HEK293 (cell line): ENCODE data around the gene ZDHHC14.

Experiments
- CTCF ChIA-PET: fragments of 350-600 bp; formaldehyde crosslinking; extraction: SDS; loops from one replicate; lab custom pipeline; 2021; ENCODE audit warnings: antibody characterized with exemption; lab: Yijun Ruan, JAX
- POLR2A ChIA-PET: fragments of 300-600 bp; formaldehyde crosslinking; extraction: SDS; loops from one replicate; lab custom pipeline; 2020; ENCODE audit warnings: antibody characterized with exemption, inconsistent platforms; lab: Yijun Ruan, JAX
- H3K27ac ChIP-seq: fragments of 200-500 bp; sonication (Bioruptor generic); 2 replicates; pipeline ENCODE4 v1.5.1; 2014; ENCODE audit warnings: low read depth, low read length, control low read depth, inconsistent platforms; ENCODE audit errors: extremely low read depth
- H3K36me3 ChIP-seq, 2 experiments: fragments of 200-500 bp in 1 of 2; sonication (Bioruptor generic) in 1 of 2; 1 replicate in 1 of 2; 2 replicates in 1 of 2; pipeline ENCODE4 v1.5.1; 2014 to 2017; ENCODE audit warnings: inconsistent platforms in 2 of 2, low read length in 2 of 2; ENCODE audit not compliant: control insufficient read depth in 2 of 2, insufficient read depth in 1 of 2
- H3K4me1 ChIP-seq: fragments of 200-500 bp; sonication (Bioruptor generic); 2 replicates; pipeline ENCODE4 v1.5.1; 2014; ENCODE audit warnings: mild to moderate bottlenecking, low read length, inconsistent platforms; ENCODE audit not compliant: control insufficient read depth, insufficient read depth
- H3K4me3 ChIP-seq: 2 replicates; pipeline ENCODE4 v1.5.1; 2011; ENCODE audit warnings: low read depth, mild to moderate bottlenecking, control low read depth, low read length, moderate library complexity
- H3K9me3 ChIP-seq: fragments of 200-500 bp; sonication (Bioruptor generic); 2 replicates; pipeline ENCODE4 v1.5.1; 2014; ENCODE audit warnings: low read depth, low read length, inconsistent platforms; ENCODE audit not compliant: control insufficient read depth, insufficient read depth
- KLF8 ChIP-seq: fragments of 450-650 bp; formaldehyde crosslinking; IDR thresholded peaks from 2 replicates; pipeline ENCODE4 v1.5.1; 2016; ENCODE audit warnings: missing biosample characterization, missing genetic modification characterization
- PRDM1 ChIP-seq: fragments of 450-650 bp; formaldehyde crosslinking; IDR thresholded peaks from 2 replicates; pipeline ENCODE4; 2016; ENCODE audit warnings: missing biosample characterization, missing genetic modification characterization
- RBAK ChIP-seq: fragments of 450-650 bp; formaldehyde crosslinking; IDR thresholded peaks from 2 replicates; pipeline ENCODE4 v1.5.1; 2016; ENCODE audit warnings: missing biosample characterization, missing genetic modification characterization
- YY2 ChIP-seq: fragments of 450-650 bp; formaldehyde crosslinking; IDR thresholded peaks from 2 replicates; pipeline ENCODE4 v1.5.1; 2016; ENCODE audit warnings: missing biosample characterization, missing genetic modification characterization
- ZFHX2 ChIP-seq: fragments of 450-650 bp; formaldehyde crosslinking; conservative IDR thresholded peaks from 2 replicates; pipeline ENCODE4 v1.5.1; 2016; ENCODE audit warnings: missing biosample characterization, missing genetic modification characterization
- ZNF112 ChIP-seq: fragments of 450-650 bp; formaldehyde crosslinking; IDR thresholded peaks from 2 replicates; pipeline ENCODE4 v1.5.0; 2017; ENCODE audit warnings: missing biosample characterization, missing genetic modification characterization
- ZNF155 ChIP-seq: fragments of 450-650 bp; formaldehyde crosslinking; IDR thresholded peaks from 2 replicates; pipeline ENCODE4 v1.5.1; 2016; ENCODE audit warnings: missing biosample characterization, missing genetic modification characterization
- ZNF239 ChIP-seq: fragments of 450-650 bp; formaldehyde crosslinking; IDR thresholded peaks from 2 replicates; pipeline ENCODE4 v1.5.1; 2016; ENCODE audit warnings: missing biosample characterization, missing genetic modification characterization
- ZNF341 ChIP-seq: fragments of 450-650 bp; formaldehyde crosslinking; IDR thresholded peaks from 2 replicates; pipeline ENCODE4; 2016; ENCODE audit warnings: low read depth, missing biosample characterization, missing genetic modification characterization
- ZNF366 ChIP-seq: fragments of 450-650 bp; formaldehyde crosslinking; conservative IDR thresholded peaks from 2 replicates; pipeline ENCODE4 v1.5.1; 2016; ENCODE audit warnings: missing biosample characterization, missing genetic modification characterization
- ZNF48 ChIP-seq: fragments of 450-650 bp; formaldehyde crosslinking; IDR thresholded peaks from 2 replicates; pipeline ENCODE4 v1.5.1; 2016; ENCODE audit warnings: missing biosample characterization, missing genetic modification characterization
- ZNF521 ChIP-seq: fragments of 450-650 bp; formaldehyde crosslinking; IDR thresholded peaks from 2 replicates; pipeline ENCODE4 v1.5.1; 2017; ENCODE audit warnings: missing biosample characterization, mild to moderate bottlenecking, missing genetic modification characterization
- ZNF530 ChIP-seq: fragments of 450-650 bp; formaldehyde crosslinking; IDR thresholded peaks from 2 replicates; pipeline ENCODE4 v1.5.1; 2016; ENCODE audit warnings: low read depth, missing biosample characterization, missing genetic modification characterization
- ZNF792 ChIP-seq: fragments of 450-650 bp; formaldehyde crosslinking; IDR thresholded peaks from 2 replicates; pipeline ENCODE4 v1.5.1; 2016; ENCODE audit warnings: missing biosample characterization, missing genetic modification characterization
- ZNF837 ChIP-seq: fragments of 450-650 bp; formaldehyde crosslinking; IDR thresholded peaks from 2 replicates; pipeline ENCODE4 v1.5.1; 2016; ENCODE audit warnings: missing biosample characterization, missing genetic modification characterization
- TF ChIP-seq, protein P1 (sequence below): fragments of 450-650 bp; formaldehyde crosslinking; IDR thresholded peaks from 2 replicates; pipeline ENCODE4 v1.5.1; 2016; ENCODE audit warnings: missing biosample characterization, missing genetic modification characterization
- TF ChIP-seq, protein P2 (sequence below): fragments of 450-650 bp; formaldehyde crosslinking; IDR thresholded peaks from 2 replicates; pipeline ENCODE4 v1.5.1; 2016; ENCODE audit warnings: missing biosample characterization, missing genetic modification characterization
- TF ChIP-seq, protein P3 (sequence below): fragments of 450-650 bp; formaldehyde crosslinking; IDR thresholded peaks from 2 replicates; pipeline ENCODE4 v1.5.1; 2016; ENCODE audit warnings: missing biosample characterization, missing genetic modification characterization

ZDHHC14 gene

GRCh38 chr6:157677235-157677634 lies 296.2 kb downstream of the ZDHHC14 start:
- no peak overlapping the region for H3K4me3 ChIP-seq
- no peak for TF ChIP-seq PRDM1 (tag by site-specific recombination)
- TF ChIP-seq, protein P1, sequence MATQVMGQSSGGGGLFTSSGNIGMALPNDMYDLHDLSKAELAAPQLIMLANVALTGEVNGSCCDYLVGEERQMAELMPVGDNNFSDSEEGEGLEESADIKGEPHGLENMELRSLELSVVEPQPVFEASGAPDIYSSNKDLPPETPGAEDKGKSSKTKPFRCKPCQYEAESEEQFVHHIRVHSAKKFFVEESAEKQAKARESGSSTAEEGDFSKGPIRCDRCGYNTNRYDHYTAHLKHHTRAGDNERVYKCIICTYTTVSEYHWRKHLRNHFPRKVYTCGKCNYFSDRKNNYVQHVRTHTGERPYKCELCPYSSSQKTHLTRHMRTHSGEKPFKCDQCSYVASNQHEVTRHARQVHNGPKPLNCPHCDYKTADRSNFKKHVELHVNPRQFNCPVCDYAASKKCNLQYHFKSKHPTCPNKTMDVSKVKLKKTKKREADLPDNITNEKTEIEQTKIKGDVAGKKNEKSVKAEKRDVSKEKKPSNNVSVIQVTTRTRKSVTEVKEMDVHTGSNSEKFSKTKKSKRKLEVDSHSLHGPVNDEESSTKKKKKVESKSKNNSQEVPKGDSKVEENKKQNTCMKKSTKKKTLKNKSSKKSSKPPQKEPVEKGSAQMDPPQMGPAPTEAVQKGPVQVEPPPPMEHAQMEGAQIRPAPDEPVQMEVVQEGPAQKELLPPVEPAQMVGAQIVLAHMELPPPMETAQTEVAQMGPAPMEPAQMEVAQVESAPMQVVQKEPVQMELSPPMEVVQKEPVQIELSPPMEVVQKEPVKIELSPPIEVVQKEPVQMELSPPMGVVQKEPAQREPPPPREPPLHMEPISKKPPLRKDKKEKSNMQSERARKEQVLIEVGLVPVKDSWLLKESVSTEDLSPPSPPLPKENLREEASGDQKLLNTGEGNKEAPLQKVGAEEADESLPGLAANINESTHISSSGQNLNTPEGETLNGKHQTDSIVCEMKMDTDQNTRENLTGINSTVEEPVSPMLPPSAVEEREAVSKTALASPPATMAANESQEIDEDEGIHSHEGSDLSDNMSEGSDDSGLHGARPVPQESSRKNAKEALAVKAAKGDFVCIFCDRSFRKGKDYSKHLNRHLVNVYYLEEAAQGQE (tag by site-specific recombination), result peak; percentile 88
- H3K9me3 ChIP-seq, result no peaks in the 10 kb centered on the region
- CTCF ChIA-PET, result interaction anchor here (1.0 kb wide), 2 partner anchors 10 to 16 kb away, joined by 3 read pairs; no protein-coding TSS in a partner anchor
- POLR2A ChIA-PET, result no interaction called here
- H3K4me1 ChIP-seq, result no peaks in the 10 kb centered on the region
- H3K27ac ChIP-seq, result no peak overlapping the region
- no peaks in the 10 kb centered on the region for H3K36me3 ChIP-seq

- H3K27ac ChIP-seq, result no peak overlapping the region
- TF ChIP-seq ZNF366 (tag by site-specific recombination), result no peak
- TF ChIP-seq, all 188 proteins: peak for 0
- Histone ChIP-seq H3K36me3 (no peaks in the 10 kb centered on the region), H3K9me3 (no peaks in the 10 kb centered on the region), H3K4me1 (no peaks in the 10 kb centered on the region), H3K4me3 (no peak overlapping the region)
- ChIA-PET CTCF (interaction anchor here (0.5 to 1.0 kb wide), 4 partner anchors 13 to 979 kb away, joined by 3 to 5 read pairs (median 4); no protein-coding TSS in a partner anchor), POLR2A (no interaction called here)
Observed at GRCh38 chr6:157679605-157680580, 298.9 kb downstream of the ZDHHC14 start.

DNA sequence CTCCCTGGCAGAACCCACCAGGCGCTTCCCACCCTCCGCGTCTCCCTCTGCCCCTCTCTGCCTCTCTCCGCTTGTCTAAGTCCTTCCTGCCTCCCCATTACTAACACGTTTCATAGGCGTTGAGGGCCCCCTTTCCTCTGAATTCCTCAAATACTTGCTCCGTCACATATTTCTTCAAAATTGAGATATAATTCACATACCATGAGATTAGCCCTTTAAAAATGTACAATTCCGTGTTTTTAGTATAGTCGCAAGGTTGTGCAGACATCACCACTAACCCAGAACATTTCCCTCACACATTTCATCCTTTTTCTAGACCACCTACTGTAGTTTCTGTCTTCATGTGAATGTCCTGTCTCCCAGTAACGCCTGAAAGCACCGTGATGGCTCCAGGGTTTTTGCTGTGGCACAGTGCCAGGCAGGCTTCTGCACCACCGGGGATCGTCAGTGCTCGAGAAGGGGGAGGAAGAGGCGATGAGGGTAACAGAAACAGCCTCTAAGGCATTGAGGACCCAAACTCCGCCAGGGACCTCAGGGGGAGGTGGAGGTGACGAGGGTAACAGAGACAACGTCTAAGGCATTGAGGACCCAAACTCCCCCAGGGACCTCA lies 300.2 kb downstream of the ZDHHC14 start:
- Histone ChIP-seq H3K36me3 (no peaks in the 10 kb centered on the region), H3K4me1 (no peaks in the 10 kb centered on the region), H3K4me3 (no peak overlapping the region), H3K27ac (no peak overlapping the region), H3K9me3 (no peaks in the 10 kb centered on the region)
- CTCF ChIA-PET, result interaction anchor here (1.0 to 2.1 kb wide), 3 partner anchors 14 to 367 kb away, joined by 5 to 21 read pairs (median 6); no protein-coding TSS in a partner anchor
- TF ChIP-seq ZNF341 (tag by site-specific recombination) (0 out of 2 replicates have a peak, but pooled peaks have one; percentile 18), ZNF239 (tag by site-specific recombination) (no peak)
- POLR2A ChIA-PET, result no interaction called here

GRCh38 chr6:157682856-157683481 lies 302.0 kb downstream of the ZDHHC14 start:
- POLR2A ChIA-PET, result no interaction called here
- TF ChIP-seq, protein P2, sequence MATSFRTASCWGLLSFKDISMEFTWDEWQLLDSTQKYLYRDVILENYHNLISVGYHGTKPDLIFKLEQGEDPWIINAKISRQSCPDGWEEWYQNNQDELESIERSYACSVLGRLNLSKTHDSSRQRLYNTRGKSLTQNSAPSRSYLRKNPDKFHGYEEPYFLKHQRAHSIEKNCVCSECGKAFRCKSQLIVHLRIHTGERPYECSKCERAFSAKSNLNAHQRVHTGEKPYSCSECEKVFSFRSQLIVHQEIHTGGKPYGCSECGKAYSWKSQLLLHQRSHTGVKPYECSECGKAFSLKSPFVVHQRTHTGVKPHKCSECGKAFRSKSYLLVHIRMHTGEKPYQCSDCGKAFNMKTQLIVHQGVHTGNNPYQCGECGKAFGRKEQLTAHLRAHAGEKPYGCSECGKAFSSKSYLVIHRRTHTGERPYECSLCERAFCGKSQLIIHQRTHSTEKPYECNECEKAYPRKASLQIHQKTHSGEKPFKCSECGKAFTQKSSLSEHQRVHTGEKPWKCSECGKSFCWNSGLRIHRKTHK (tag by site-specific recombination), result no peak
- no peak for TF ChIP-seq ZNF521
- no peak for TF ChIP-seq ZNF792 (tag by site-specific recombination)
- TF ChIP-seq ZNF112 (tag by site-specific recombination), result no peak
- no peak for TF ChIP-seq ZFHX2 (tag by site-specific recombination)
- TF ChIP-seq ZNF837 (tag by site-specific recombination), result no peak
- TF ChIP-seq KLF8 (tag by site-specific recombination), result no peak
- TF ChIP-seq RBAK, result no peak
- no peak for TF ChIP-seq ZNF155 (tag by site-specific recombination)
- TF ChIP-seq, protein P3, sequence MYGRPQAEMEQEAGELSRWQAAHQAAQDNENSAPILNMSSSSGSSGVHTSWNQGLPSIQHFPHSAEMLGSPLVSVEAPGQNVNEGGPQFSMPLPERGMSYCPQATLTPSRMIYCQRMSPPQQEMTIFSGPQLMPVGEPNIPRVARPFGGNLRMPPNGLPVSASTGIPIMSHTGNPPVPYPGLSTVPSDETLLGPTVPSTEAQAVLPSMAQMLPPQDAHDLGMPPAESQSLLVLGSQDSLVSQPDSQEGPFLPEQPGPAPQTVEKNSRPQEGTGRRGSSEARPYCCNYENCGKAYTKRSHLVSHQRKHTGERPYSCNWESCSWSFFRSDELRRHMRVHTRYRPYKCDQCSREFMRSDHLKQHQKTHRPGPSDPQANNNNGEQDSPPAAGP (tag by site-specific recombination), result no peak
- no peak for TF ChIP-seq YY2 (tag by site-specific recombination)
- no peak for TF ChIP-seq ZNF530 (tag by site-specific recombination)
- no peak for TF ChIP-seq ZNF48 (tag by site-specific recombination)
- no peaks in the 10 kb centered on the region for H3K9me3 ChIP-seq
- no peaks in the 10 kb centered on the region for H3K36me3 ChIP-seq
- H3K4me1 ChIP-seq, result no peaks in the 10 kb centered on the region
- no peak overlapping the region for H3K27ac ChIP-seq
- CTCF ChIA-PET, result interaction anchor here (0.5 to 2.1 kb wide), 4 partner anchors 15 to 369 kb away, joined by 3 to 21 read pairs (median 6); no protein-coding TSS in a partner anchor
- no peak overlapping the region for H3K4me3 ChIP-seq
